ENCODE measurements around the gene ABCC1.
"Not testable (repeated sequence)": the region's sequence is repeated elsewhere in the genome, so short reads cannot be mapped to it uniquely, and the experiment has no call there.

The ABCC1 gene

DNA sequence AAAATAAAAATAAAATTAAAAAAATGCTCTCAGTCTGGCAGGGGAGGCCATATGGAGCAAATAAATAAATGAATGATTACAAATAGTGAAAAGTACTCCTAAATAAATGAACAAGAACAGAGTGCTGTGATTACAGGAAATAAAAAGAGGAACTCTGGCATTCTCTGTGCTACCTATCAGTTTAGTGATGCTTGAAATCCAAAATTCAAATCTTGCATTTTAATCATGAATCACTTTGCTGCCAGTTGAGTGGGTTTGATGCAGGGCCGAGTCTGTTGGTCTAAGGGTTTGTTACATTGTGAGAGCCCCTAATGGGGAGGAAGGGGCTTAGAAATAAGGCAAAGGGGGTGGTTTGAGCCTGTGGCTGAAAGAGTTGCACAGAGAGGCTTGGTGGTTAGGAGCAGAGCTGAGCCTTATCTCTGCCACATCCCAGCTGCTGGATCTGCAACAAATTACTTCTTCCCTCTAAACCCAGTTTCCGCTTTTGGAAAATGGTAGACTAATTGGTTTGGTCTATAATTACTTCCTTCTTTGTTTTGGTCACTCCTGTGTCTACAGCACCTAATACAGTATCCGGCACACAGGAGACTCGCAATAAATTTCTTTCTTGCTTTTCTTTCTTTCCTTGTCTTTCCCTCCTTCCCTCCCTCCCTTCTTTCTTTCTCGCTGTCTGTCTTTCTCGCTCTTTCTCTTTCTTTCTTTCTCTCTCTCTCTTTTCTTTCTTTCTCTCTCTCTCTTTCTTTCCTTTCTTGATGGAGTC lies 6.3 kb upstream of the ABCC1 start:
- FAIRE-seq = no peak
- no peak for DNase-seq (ENCODE audit: insufficient read length, low spot score)

DNA sequence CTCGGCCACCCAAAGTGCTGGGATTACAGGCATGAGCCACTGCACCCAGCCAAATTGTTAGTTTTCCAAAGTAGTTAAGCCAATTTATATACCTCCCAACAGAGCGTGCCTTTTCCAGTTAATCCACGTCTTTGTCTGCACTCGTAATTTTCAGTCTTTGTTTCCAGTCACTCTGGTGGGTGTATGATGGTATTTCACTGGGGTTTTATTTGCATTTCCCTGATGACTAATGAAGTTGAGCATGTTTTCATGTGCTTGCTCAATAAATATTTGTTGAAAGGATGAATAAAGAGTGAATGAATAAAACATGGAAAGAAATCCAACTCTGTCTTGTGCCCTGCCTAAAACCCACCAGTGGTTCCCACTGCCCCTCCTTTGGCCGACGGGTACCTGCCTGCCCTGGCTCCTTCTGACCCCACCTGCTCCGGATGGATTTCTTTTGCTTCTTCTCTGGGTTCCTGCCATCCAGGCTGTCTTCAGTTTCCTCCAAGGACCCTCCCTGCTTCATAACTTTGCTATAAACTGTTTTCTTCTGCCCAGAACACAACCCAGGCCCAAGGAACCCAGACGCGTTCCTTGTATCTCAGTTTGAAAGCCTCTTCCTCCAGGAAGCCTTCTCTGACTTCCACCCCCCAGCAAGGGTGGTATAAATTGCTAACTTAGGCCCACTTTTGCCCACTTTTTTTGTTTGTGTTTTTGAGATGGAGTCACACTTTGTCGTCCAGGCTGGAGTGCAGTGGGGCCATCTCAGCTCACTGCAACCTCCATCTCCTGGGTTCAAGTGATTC lies 3.0 kb upstream of the ABCC1 start:
- FAIRE-seq = no peak
- DNase-seq (ENCODE audit: insufficient read length, low spot score) = peak; percentile 46

DNA sequence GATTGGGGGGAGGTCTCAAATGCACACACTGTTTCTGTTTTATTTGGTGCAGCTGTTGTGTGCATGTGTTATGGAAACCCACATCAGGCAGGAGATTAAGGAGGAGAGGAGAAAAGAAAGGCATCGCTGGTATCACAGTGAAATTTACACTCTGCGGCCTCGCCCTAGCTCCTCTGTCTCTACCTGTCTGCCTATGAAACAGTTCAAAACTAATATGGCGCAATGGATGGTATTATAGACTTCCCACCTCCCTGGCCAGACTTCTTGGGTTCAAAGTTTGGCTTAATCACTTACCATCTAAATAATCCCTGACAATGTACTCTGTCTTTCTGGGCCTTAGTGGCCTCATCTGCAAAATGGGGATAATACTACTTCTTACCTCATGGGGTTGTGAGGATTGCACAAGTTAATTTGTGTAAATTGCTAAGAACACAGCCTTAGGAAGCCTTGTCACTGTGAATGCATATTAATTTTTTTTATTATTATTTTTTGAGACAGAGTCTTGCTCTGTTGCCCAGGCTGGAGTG lies 1.4 kb upstream of the ABCC1 start:
- DNase-seq (ENCODE audit: insufficient read length, low spot score) (no peak), FAIRE-seq (no peak)

DNA sequence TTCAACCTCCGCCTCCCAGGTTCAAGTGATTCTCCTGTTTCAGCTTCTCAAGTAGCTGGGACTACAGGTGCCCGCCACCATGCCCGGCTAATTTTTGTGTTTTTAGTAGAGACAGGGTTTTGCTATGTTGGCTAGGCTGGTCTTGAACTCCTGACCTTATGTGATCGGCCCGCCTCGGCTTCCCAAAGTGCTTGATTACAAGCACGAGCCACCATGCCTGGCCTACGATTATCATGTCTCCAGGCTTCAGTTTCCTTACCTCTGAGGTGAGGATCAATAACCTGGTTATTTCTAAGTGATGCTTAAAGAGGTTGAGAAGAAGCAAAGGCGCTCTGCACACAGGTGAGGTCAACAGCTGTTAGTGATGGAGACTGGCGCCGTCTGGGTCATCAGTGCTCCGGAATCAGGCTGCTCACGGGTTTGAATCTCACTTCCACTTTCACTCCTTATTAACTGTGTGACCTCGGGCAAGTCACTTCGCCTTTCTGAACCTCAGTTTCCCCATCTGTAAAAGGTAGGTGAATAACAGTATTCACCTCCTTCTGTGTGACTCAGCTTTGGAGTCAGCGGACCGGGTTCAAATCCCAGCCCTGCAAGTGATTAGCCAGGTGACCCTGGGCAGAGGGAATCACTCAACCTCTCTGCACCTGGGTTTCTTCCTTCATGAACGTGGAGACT lies 745 bp upstream of the ABCC1 start:
- DNase-seq (ENCODE audit: insufficient read length, low spot score) (no peak), FAIRE-seq (no peak)

DNA sequence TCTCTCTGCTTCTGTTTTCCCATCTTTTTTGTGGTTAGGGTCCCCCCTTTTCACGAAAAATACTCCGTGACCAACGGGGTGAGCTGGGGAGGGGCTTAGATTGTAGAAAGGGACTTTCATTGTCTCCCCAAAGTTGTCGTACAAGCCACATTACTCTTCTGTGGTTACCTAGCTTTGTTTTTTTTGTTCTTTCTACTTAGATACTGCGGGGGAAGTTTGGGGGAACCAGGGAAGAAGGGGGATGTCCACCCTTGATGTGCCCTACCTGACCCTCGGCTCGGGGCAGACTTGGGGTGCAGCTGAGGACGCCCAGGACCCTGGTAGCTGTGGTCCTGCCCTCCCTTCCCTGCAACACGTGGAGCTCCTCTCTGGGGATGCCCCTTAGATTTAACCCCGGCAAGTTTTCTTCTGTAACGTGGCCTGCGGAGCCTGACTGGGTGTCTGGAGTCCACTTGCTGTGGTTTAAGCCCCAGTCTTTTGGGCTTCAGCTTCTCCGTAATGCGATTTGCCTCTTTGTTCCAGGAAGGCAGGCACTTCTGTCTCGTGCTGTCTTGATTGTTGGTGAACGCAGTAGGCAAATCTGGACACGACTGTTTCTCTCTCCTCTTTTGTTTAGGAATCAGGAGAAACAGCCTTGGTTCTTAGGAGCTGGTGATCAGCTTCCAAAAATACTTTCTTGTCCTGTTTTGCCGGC lies 892 bp downstream of the ABCC1 start:
- DNase-seq (ENCODE audit: insufficient read length, low spot score) (peak; percentile 33), FAIRE-seq (no peak)

DNA sequence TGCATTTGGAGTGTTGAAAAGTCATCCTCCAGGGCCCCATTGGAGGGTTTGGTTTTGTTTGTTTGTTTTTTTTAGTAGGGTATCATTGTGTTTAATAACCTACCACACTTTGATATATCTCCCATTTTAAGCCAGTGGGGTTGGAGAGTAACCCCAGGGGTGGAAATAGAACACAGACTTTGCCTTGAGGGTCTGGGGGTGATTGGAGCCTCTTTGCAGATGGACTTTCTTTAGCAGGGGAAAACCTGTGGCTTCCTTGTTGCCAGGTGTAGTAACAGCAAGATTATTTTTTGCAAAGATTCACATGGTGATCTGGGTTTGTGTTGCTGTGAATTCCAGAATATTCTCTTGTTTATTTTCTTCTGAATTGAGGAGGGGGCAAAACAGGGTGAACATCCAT lies 1.5 kb downstream of the ABCC1 start:
- no peak for FAIRE-seq

DNA sequence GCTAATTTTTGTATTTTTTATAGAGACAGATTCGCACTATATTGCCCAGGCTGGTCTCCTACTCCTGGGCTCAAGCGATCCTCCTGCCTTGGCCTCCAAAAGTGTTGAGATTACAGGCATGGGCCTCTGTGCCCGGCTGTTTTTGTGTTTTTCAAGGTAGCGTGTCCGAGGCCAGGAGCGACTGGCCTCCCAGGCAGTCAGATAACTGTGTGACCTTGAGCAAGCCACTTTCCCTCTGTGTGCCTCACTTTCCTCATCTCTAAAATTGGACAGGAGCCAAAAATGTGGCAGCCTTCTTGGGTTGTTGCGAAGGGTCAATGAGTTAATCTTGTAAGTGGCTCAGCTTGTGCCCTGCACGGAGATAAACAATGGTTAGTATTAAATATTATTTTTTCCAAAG lies 2.4 kb downstream of the ABCC1 start:
- FAIRE-seq = no peak

More for the DNA sequence above, 1.5 kb downstream of the ABCC1 start:
- no peak for DNase-seq (ENCODE audit: insufficient read length, low spot score)

DNA sequence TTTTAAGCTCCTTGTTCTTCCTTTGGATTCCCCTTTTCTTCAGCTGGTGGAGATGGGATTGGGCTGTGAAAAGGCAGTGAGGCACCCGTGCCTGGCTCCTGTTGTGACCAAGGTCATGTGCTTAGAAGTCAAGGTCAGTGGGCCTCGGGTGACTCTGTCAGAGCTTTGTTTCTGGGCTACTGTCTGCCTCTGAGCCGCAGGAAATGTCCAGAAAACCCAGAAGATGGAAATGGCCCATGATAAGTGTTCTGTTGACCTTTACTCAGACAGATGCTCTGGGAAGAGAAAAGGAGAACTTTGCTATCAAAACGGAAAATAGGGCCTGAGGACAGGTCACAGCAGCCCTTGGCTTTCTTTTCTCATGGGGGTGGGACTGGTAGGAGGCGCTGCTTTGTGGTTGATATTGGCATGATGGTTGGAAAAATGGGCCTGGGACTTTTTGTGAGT lies 2.9 kb downstream of the ABCC1 start:
- FAIRE-seq (no peak), DNase-seq (ENCODE audit: insufficient read length, low spot score) (no peak)

More for the DNA sequence above, 2.4 kb downstream of the ABCC1 start:
- DNase-seq (ENCODE audit: insufficient read length, low spot score) = no peak

DNA sequence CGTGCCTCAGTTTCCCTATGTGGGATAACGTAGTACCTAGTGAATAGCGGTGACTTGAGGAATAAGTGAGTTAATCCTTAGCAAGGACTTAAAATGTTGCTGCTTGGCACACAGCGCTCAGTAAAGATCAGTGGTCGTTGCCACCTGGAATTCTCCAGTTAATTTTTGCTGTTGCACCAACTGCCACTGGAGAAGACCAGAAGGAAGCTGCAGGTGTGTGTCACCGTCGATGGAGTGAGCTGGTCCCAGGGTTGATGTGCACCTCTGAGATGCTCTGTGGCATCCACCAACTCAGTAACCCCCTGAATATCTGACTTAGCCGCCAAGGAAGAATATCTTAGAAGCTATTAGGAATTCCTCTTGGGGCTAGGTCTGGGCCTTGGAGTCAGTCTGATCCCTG lies 4.1 kb downstream of the ABCC1 start:
- no peak for FAIRE-seq

DNA sequence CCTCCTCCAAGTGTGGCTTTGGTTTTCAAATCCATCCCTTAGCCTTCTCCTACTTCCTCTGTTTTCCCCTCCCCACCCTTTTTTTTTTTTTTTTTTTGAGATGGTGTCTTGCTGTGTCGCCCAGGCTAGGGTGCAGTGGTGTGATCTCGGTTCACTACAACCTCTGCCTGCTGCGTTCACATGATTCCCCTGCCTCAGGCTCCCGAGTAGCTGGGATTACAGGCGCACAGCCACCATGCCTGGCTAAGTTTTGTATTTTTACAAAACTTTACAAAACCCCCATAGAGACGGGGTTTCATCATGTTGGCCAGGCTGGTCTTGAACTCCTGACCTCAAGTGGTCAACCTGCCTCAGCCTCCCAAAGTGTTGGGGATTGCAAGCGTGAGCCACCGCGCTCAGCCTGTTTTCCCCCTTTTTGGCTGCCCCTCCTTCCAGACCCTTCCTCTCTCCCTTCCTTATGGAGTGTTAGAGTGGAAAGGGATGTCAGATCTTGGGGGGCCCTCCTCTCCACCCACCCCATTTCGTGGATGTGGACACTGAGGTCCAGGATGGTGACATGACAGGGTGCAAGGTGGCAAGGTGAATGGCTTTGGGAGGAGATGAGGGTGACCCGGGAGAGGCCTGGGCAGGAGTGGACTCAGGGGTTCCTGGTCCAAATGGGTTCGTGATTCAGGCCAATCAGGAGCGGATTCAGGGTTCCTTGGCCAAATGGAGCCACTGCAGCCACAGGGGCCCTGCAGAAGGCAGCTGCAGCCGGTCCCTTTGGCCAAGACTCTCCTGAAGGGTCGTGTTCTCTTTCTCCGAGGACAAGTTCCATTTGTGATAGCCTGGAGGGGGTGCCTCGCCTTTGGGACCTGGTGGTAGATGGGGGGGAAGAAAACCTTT lies 4.8 kb downstream of the ABCC1 start:
- DNase-seq (ENCODE audit: insufficient read length, low spot score) (no peak), FAIRE-seq (no peak)

More for the DNA sequence above, 4.1 kb downstream of the ABCC1 start:
- no peak for DNase-seq (ENCODE audit: insufficient read length, low spot score)

DNA sequence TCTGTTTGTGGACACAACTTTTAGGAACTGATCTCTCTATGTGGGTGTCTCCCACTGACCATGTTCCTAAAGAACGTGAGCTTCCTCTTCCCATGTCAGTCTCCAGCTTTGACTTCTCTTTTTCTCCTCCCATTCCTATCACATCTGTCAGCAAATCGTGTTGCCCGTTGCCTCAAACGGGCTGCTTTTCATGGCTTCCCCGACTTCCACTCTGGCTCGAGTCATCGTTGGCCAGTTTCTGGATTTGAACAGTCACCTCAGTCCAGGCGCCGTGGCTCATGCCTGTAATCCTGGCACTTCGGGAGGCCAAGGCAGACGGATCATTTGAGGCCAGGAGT lies 5.4 kb downstream of the ABCC1 start:
- no peak for DNase-seq (ENCODE audit: insufficient read length, low spot score)
- FAIRE-seq = no peak

DNA sequence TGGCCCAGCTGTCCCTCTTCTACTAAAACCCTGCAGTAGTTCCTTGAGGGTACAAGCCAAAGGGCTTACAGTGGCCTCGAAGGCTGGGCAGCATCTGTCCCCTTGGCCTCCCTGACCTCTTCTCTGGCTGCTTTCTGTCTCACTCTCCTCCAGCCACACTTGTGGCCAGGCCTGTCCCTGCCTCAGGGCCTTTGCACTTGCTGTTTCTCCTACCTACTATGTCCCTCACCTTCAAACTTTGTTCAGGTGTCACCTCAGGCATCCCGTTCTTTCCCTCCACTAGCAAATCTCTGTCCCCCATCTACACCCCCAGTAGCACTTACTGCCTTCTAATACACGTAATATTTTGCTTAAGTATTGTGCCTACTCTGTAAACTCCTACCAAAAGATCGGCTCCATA lies 6.0 kb downstream of the ABCC1 start:
- DNase-seq (ENCODE audit: insufficient read length, low spot score) (no peak), FAIRE-seq (no peak)

DNA sequence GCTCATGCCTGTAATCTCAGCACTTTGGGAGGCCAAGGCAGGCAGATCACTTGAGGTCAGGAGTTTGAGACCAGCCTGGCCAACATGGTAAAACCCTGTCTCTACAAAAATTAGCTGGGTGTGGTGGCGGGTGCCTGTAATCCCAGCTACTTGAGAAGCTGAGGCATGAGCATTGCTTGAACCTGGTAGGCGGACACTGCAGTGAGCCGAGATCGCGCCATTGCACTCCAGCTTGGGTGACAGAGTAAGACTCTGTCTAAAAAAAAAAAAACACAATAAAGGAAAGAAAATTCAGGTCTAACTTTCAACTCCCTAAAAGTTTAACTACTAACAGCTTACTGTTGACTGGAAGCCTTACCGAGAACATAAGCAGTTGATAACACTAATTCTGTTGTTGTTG lies 6.7 kb downstream of the ABCC1 start:
- DNase-seq (ENCODE audit: insufficient read length, low spot score); FAIRE-seq: not testable (repeated sequence)

DNA sequence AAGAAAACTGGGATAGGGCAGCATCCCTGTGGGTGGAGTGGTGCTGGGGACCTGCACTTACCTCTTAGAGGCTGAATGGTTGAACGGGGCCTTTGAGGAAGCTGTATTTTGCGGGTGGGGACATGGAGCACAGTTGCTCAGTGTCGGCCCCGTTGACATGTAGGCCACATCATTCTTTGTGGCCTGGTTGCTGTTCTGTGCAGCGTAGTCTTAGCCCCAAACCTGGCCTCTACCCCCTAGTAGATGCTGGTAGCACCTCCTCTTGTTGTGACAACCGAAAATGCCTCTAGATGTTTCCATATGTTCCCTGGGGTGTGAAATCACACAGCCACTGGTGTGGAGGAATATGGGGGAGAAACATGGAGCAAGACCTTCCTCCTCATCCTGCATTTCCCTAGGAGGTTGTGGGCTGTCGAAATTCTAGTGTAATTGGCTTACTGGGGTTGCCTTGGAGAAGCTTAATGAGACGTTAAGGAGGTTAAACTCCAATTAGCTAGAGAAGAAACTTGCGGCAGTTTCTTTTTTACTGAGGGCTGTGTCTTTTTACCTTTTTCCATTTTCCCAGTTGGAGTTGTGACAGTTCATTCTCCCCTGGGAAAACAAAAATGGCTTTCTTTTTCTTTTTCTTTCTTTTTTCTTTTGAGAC lies 9.4 kb downstream of the ABCC1 start:
- DNase-seq (ENCODE audit: insufficient read length, low spot score) = no peak
- FAIRE-seq = no peak

DNA sequence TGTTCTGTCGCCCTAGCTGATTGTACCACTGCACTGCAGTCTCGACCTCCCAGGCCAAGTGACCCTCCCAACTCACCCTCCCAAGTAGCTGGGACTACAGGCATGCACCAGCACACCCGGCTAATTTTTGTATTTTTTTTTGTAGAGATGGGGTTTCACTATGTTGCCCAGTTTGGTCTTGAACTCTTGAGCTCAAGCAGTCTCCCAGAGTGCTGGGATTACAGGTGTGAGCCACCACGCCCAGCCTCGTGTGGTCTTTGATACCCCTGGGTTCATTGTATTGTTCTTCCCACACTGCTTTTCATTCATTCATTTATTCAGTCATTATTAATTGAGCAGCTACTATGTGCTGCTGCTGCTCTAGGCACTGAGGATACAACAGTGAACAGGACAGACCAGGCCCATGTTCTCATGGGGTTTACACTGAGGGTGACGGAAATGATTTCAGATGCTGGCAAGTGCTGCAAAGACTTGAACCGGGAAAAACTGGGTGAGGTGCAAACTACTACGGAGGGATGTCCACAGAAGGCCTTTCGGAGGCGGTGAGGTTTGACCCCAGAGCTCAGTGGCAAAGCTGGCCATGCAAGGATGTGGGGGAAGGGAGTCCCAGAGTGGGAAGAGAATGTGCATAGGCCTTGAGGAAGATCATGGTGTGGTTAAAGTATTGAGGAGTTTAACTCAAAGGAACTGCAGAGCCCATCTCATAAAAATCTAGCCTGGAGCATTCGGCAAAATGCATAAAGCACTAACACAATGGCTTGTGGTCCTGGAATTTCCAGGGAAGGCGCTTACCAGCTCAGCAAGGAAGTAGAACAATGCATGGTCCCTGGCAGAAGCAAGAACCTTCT lies 10.9 kb downstream of the ABCC1 start:
- no peak for FAIRE-seq

DNA sequence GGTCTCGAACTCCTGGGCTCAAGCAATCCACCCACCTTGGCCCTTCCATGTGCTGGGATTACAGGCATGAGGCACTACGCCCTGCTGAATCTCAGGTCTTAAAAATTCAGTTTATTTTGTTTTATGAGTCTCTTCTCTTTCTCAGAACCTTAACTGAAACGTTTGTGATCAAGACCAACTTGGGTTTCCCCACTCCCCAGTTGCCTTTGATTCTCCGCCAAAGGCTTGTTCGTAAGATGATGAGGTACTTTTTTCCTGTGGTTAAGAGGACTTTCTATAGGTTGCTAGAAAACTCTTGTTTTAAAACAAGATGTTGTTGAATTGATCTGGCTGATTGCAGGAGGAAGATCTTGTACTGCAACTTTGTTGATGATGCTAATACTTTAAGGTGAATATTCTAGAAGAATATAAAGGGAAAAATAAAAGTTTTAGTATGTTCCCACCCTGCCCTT lies 11.7 kb downstream of the ABCC1 start:
- no peak for FAIRE-seq

More for the DNA sequence above, 10.9 kb downstream of the ABCC1 start:
- DNase-seq (ENCODE audit: insufficient read length, low spot score) = no peak

DNA sequence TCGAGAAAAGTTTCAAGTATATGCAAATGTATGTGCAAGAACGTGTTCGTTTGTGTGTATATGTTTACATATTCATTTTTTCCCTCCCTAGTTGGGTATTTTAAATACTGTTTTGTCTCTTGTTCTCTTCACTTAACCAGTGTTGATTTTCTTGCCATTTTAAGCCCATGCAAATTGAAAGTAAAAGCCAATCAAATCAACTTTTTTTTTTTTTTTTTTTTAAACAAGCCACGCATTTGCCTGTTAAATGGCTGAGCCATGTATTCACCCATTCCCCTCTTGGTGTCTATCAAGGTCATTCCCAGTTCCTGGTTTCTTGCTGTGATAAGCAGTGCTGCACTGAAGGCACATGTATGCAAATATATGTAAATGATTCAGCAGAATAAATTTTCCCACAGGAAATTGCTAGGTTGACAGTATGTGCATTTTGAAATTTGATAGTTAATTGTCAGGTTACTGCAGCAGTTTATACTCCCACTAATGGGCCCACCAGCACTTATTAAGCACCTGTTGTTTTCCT lies 12.2 kb downstream of the ABCC1 start:
- no peak for DNase-seq (ENCODE audit: insufficient read length, low spot score)
- no peak for FAIRE-seq

More for the DNA sequence above, 11.7 kb downstream of the ABCC1 start:
- no peak for DNase-seq (ENCODE audit: insufficient read length, low spot score)
